ENCODE measurements around the gene IRF7.
"Not testable (repeated sequence)": the region's sequence is repeated elsewhere in the genome, so short reads cannot be mapped to it uniquely, and the experiment has no call there.

IRF7 gene

GRCh38 chr11:657691-658126 is 42.0 kb upstream of the IRF7 start:
- DNase-seq (ENCODE audit: low spot score): no peak
- TF ChIP-seq CTCF (IDR thresholded peaks at IDR 0.05; ENCODE audit: extremely low read depth, missing control alignments): no peak

- no peak for DNase-seq (ENCODE audit: low spot score)
- TF ChIP-seq CTCF (IDR thresholded peaks at IDR 0.05; ENCODE audit: extremely low read depth, missing control alignments): no peak
These were observed 41.1 kb upstream of the IRF7 start for GRCh38 chr11:656866-657265.

GRCh38 chr11:656426-656825 is 40.7 kb upstream of the IRF7 start:
- no peak for DNase-seq (ENCODE audit: low spot score)
- no peak for TF ChIP-seq CTCF (IDR thresholded peaks at IDR 0.05; ENCODE audit: extremely low read depth, missing control alignments)

GRCh38 chr11:655036-655726 is 39.4 kb upstream of the IRF7 start:
- no peak for TF ChIP-seq CTCF (IDR thresholded peaks at IDR 0.05; ENCODE audit: extremely low read depth, missing control alignments)
- no peak for DNase-seq (ENCODE audit: low spot score)

- DNase-seq (ENCODE audit: low spot score): not testable (repeated sequence)
These were observed 38.7 kb upstream of the IRF7 start for GRCh38 chr11:654444-654843.

- no peak for DNase-seq (ENCODE audit: low spot score)
- no peak for TF ChIP-seq CTCF (IDR thresholded peaks at IDR 0.05; ENCODE audit: extremely low read depth, missing control alignments)
These were observed 38.1 kb upstream of the IRF7 start for GRCh38 chr11:653837-654236.

GRCh38 chr11:653136-653535 is 37.4 kb upstream of the IRF7 start:
- not testable (repeated sequence) for DNase-seq (ENCODE audit: low spot score)

- TF ChIP-seq CTCF (IDR thresholded peaks at IDR 0.05; ENCODE audit: extremely low read depth, missing control alignments): no peak
- DNase-seq (ENCODE audit: low spot score): no peak
These were observed 34.7 kb upstream of the IRF7 start for GRCh38 chr11:650482-650881.

GRCh38 chr11:647672-648158 is 32.0 kb upstream of the IRF7 start:
- DNase-seq (ENCODE audit: low spot score): not testable (repeated sequence)
